ENCODE measurements around the gene PSAPL1.

The PSAPL1 gene

DNA sequence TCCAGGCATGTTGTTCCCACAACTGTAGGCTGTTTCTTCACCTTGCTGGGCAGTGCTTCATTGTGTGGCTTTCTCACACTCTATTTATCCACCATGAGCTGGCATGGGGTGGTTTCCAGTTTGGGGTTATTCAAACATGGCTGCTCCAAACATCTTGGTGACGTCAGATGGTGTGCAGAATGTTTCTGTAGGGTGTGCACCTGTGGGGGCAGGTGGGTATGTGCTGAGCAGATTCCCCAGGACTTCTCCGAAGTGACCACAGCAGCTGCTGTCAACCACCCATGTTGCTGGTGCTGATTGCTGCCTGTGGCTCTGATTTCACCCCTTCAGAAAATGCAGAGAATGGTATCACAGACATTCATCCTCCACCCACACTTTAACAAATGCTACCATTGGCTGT is 5.0 kb upstream of the PSAPL1 start:
- TF ChIP-seq, protein P1, sequence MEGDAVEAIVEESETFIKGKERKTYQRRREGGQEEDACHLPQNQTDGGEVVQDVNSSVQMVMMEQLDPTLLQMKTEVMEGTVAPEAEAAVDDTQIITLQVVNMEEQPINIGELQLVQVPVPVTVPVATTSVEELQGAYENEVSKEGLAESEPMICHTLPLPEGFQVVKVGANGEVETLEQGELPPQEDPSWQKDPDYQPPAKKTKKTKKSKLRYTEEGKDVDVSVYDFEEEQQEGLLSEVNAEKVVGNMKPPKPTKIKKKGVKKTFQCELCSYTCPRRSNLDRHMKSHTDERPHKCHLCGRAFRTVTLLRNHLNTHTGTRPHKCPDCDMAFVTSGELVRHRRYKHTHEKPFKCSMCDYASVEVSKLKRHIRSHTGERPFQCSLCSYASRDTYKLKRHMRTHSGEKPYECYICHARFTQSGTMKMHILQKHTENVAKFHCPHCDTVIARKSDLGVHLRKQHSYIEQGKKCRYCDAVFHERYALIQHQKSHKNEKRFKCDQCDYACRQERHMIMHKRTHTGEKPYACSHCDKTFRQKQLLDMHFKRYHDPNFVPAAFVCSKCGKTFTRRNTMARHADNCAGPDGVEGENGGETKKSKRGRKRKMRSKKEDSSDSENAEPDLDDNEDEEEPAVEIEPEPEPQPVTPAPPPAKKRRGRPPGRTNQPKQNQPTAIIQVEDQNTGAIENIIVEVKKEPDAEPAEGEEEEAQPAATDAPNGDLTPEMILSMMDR (IDR thresholded peaks at IDR 0.05; ENCODE audit: low read depth, low read length) = no peak
- no peak overlapping the region for H3K4me3 ChIP-seq (ENCODE audit: low read depth, low read length)

DNA sequence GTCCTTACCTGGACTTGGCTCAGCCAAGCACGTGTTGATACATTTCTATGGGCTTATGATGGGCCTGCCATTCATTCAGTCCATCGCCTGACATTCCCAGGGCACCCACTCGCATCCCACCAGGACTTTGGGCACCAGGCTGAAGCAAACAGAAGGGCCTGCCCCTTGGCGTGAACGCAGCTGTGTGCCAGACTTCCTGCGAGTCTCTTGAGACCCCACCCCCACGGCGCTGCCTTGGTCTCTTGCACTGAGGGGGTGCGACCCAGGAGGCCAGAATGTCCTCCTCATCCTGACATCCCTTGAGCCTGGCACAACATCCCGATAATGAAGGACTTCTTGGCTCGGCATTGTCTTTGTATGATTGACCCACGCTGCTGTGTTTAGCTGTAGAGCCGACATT is 1.5 kb upstream of the PSAPL1 start:
- H3K4me3 ChIP-seq (ENCODE audit: low read depth, low read length) = no peak overlapping the region
- TF ChIP-seq, protein P1 (IDR thresholded peaks at IDR 0.05; ENCODE audit: low read depth, low read length) = no peak

DNA sequence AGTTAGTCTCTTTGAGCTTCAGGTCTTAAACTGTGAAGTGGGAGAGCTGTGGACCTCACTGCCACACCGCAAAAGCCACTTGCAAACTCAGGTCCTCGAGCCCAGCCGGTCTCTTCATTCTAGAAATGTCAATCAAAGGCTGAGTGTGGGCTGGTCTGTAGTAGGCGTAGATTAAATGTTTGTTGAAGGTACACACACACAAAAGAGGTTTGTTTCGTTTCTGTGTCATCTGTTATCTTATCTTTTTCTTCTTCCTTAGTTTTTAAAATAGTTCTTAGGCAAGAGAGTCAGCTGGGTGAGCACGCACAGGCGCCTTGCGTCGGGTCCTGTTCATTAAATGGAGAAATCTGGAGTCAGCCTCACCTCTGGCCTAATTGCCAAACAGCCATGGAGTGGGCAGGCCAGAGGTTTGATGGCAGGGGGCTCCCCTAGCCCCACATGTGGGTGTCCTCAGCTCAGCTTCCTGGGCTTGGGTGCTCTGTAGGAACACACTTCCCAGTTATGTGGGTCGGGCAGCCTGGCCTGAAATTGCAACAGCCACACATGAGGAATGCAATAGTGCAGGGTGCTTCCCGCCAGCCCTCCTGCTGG is 836 bp upstream of the PSAPL1 start:
- TF ChIP-seq, protein P1 (IDR thresholded peaks at IDR 0.05; ENCODE audit: low read depth, low read length) = no peak
- H3K4me3 ChIP-seq (ENCODE audit: low read depth, low read length) = no peak overlapping the region

DNA sequence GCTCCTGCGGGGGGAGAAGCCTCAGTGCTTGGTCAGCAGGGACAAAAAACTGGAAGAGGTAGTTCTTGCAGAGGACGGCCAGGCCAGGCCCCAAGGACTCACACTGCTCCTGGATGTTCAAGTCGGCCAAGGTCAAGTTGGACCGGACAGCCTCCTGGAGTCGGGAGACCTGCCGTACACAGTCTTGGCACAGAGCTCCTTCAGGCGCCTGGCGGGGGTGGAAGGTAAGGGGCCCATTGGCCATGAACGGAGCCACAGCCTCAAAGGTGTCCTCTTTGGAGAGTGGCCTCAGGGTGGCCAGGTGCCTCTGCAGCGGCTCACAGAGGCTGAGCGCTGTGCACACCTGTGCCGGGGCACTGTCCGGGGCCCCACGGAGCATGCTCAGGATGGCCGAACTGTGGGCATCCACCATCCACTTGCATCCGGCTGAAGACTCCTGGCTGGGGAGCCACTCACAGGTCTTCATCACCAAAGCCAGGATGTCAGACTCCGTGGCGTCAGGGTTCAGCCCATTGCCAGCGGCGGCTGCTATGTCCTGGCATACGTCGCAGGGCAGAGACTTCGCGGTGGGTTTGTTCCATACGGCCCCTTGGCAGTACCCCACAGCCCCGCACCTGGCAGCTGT is 477 bp downstream of the PSAPL1 start:
- no peak overlapping the region for H3K4me3 ChIP-seq (ENCODE audit: low read depth, low read length)
- TF ChIP-seq, protein P1 (IDR thresholded peaks at IDR 0.05; ENCODE audit: low read depth, low read length) = no peak

DNA sequence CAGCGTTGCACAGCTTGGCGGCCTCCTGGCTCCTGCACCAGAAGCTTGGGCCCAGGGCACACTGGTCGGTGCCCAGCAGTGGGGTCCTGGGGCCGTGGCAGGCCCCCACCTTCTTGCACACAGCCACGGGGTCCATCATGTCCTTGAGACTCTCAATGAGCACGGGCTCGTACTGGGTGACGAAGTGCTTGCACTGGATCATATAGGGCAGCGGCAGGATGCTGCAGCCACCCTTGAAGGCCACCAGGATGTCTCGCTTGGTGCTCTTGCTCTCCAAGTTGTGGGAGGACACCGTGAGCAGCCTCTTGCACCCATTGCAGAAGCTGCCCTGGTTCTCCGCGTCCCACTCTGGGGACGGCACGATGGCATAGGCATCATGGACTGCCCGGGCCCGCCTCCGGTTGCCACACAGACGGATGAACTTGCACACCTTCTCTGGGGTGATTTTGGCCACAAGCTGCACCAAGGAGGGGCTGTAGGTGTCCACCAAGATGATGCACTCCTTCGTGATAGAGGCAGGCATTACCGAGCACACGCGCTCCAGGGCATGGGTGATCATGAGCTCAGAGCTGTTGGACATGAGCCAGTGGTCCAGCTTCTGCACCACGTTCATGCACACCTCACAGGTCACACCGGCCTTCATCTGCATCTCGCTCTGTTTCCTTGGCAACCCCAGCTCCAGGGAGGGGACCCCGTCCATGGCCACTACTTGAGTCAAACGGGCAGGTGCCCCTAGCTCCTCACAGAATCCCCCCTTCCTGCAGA is 1.2 kb downstream of the PSAPL1 start:
- TF ChIP-seq, protein P1 (IDR thresholded peaks at IDR 0.05; ENCODE audit: low read depth, low read length) = no peak
- no peak overlapping the region for H3K4me3 ChIP-seq (ENCODE audit: low read depth, low read length)

DNA sequence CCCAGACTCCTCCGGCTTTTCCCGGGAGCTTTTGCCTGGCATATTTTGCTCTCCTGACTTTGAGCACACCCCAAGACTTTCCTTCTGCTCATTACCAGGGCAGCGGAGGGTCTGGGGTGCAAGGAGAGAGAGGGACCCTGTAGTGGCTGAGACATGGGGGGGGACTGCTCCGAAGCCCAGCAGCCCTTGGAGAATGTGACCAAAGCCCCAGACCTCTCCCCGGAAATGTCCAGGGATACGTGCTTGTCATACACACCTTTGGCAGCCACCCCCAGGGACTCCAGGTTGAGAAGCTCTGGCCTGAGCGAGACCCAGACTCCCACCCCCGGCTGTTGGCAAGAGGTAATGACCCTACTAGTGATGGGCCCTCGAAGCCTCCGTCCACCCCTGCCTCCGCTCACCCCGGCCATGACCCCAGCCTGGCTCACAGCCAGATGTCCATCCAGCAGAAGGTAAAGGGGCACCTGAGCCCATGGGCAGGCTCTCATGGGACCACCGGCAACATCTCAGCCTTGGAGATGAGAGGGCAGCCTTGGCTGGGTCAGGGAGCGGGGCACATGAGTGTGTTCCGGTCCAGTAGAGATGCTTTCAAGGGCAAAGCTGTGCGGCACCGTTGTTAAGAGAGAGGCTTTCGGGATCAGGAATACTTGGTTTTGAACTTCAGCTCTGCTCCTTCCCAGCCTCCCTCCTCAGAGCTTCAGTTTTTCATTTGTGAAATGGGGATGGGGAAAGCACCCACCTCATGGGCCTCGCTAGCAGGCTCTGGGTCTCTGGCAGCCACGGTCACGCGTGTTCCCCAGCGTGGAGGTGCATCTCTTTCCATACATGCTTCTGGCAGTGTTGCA is 2.0 kb downstream of the PSAPL1 start:
- H3K4me3 ChIP-seq (ENCODE audit: low read depth, low read length) = no peak overlapping the region
- TF ChIP-seq, protein P1 (IDR thresholded peaks at IDR 0.05; ENCODE audit: low read depth, low read length) = no peak
